ENCODE data around the gene EGFL8. TPM values are rescaled to one million over a fixed set of nuclear protein-coding genes. Genes with fewer than 3 reads are reported as not detected.
"Not testable (repeated sequence)": the region's sequence is repeated elsewhere in the genome, so short reads cannot be mapped to it uniquely, and the experiment has no call there.

The EGFL8 gene
- total RNA-seq, 1 donor from 2014 or later: 9.2 TPM

GRCh38 chr6:32133786-32134185 is 30.6 kb upstream of the EGFL8 start:
- no peak for TF ChIP-seq CTCF (IDR thresholded peaks at IDR 0.05; ENCODE audit: borderline replicate concordance)
- intact Hi-C loops (cut with micrococcal nuclease): no loop called here
- Histone ChIP-seq H3K36me3 (no peaks in the 10 kb centered on the region), H3K4me3 (no peak overlapping the region), H3K27ac (replicated peaks) (no peak overlapping the region), H3K27me3 (ENCODE audit: low read depth) (peaks cover 7% of the 10 kb centered on the region), H3K4me1 (peaks cover 18% of the 10 kb centered on the region), H3K9me3 (replicated peaks) (no peaks in the 10 kb centered on the region)
- DNase-seq: no peak

GRCh38 chr6:32137454-32137853 is 26.9 kb upstream of the EGFL8 start:
- H3K4me3 ChIP-seq: no peak overlapping the region
- H3K4me1 ChIP-seq: no peaks in the 10 kb centered on the region
- no peak overlapping the region for H3K27ac ChIP-seq (replicated peaks)
- H3K27me3 ChIP-seq (ENCODE audit: low read depth): peaks cover 7% of the 10 kb centered on the region
- no peak for DNase-seq
- intact Hi-C loops (cut with micrococcal nuclease): no loop called here
- no peaks in the 10 kb centered on the region for H3K36me3 ChIP-seq
- H3K9me3 ChIP-seq (replicated peaks): no peaks in the 10 kb centered on the region
- TF ChIP-seq CTCF (IDR thresholded peaks at IDR 0.05; ENCODE audit: borderline replicate concordance): no peak

- Histone ChIP-seq H3K27ac (replicated peaks) (no peak overlapping the region), H3K9me3 (replicated peaks) (no peaks in the 10 kb centered on the region), H3K36me3 (no peaks in the 10 kb centered on the region), H3K4me1 (no peaks in the 10 kb centered on the region), H3K4me3 (no peak overlapping the region), H3K27me3 (ENCODE audit: low read depth) (no peaks in the 10 kb centered on the region)
- intact Hi-C loops (cut with micrococcal nuclease): no loop called here
- TF ChIP-seq CTCF (IDR thresholded peaks at IDR 0.05; ENCODE audit: borderline replicate concordance): no peak
- DNase-seq: no peak
Observed at GRCh38 chr6:32139590-32139989, 24.8 kb upstream of the EGFL8 start.

- Histone ChIP-seq H3K27ac (replicated peaks) (no peak overlapping the region), H3K4me1 (no peaks in the 10 kb centered on the region), H3K9me3 (replicated peaks) (no peaks in the 10 kb centered on the region), H3K27me3 (ENCODE audit: low read depth) (no peaks in the 10 kb centered on the region), H3K36me3 (no peaks in the 10 kb centered on the region), H3K4me3 (no peak overlapping the region)
- intact Hi-C loops (cut with micrococcal nuclease): no loop called here
- TF ChIP-seq CTCF (IDR thresholded peaks at IDR 0.05; ENCODE audit: borderline replicate concordance): no peak
- no peak for DNase-seq
Observed at GRCh38 chr6:32140420-32141046, 23.9 kb upstream of the EGFL8 start.

- H3K36me3 ChIP-seq; H3K27ac ChIP-seq (replicated peaks); H3K4me1 ChIP-seq; DNase-seq; H3K9me3 ChIP-seq (replicated peaks); intact Hi-C loops (cut with micrococcal nuclease); H3K4me3 ChIP-seq: not testable (repeated sequence)
- peaks cover 26% of the 10 kb centered on the region for H3K27me3 ChIP-seq (ENCODE audit: low read depth)
Observed at GRCh38 chr6:32144238-32144637, 20.2 kb upstream of the EGFL8 start.

- peaks cover 47% of the 10 kb centered on the region for H3K27me3 ChIP-seq (ENCODE audit: low read depth)
- no peak overlapping the region for H3K27ac ChIP-seq (replicated peaks)
- no peak for DNase-seq
- H3K36me3 ChIP-seq: no peaks in the 10 kb centered on the region
- no peaks in the 10 kb centered on the region for H3K4me1 ChIP-seq
- H3K9me3 ChIP-seq (replicated peaks): no peaks in the 10 kb centered on the region
- intact Hi-C loops (cut with micrococcal nuclease): no loop called here
- H3K4me3 ChIP-seq: no peak overlapping the region
- no peak for TF ChIP-seq CTCF (IDR thresholded peaks at IDR 0.05; ENCODE audit: borderline replicate concordance)
Observed at GRCh38 chr6:32146287-32146686, 18.1 kb upstream of the EGFL8 start.
